OCI-LY7 (cell line): ENCODE data around the gene RNPEPL1.

Experiments
- EZH2phosphoT487 ChIP-seq: fragments of 200-600 bp; sonication (generic); IDR thresholded peaks from 2 replicates; pipeline ENCODE4 v1.6.1; 2018; ENCODE audit warnings: low read depth, borderline replicate concordance, mild to moderate bottlenecking, mixed run types, antibody characterized with exemption, low read length, moderate library complexity, mixed read lengths
- TF ChIP-seq, protein P1 (sequence below): fragments of 200-600 bp; sonication (generic); conservative IDR thresholded peaks from 2 replicates; pipeline ENCODE4 v1.5.1; 2014; ENCODE audit warnings: mild to moderate bottlenecking, antibody characterized with exemption, low read length, moderate library complexity, mixed read lengths

DNA sequence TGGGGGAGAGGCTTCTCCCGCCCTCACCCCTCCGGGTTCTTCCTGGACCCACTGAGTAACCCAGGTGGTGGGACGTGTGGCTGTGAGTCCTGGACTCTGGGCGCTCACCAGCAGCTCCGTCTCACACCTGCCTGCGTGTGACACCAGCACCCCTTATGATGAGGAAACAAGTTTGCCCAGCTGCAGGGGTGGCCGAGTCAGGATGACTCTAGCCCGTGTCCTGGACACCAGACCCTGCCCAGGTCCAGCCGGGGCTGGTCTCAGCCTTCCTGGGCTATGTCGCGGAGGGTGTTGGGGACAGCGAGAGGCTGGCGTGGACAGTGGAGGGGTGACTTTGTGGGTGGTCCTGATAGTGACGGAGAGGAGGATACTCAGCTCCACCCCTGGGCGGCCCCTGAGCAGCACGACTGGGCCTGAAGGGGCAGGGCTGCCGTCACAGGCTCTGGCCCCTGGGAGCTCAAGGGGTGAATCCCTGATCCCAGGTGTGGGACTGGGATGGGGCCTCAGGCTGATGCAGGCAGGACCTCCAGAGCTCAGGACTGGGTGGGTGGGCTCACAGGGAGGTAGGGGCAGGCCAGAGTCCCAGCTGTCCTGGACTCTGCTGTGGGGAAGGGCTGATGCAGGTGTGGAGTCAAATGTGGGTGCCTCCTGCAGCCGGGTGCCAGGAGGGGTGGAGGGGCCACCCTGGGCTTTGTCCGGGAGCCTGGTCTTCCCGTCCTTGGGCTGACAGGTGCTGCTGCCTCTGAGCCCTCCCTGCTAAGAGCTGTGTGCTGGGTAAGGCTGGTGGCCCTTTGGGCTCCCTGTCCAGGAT, 60.7 kb downstream of the RNPEPL1 start:
- TF ChIP-seq EZH2phosphoT487, result no peak
- TF ChIP-seq, protein P1, sequence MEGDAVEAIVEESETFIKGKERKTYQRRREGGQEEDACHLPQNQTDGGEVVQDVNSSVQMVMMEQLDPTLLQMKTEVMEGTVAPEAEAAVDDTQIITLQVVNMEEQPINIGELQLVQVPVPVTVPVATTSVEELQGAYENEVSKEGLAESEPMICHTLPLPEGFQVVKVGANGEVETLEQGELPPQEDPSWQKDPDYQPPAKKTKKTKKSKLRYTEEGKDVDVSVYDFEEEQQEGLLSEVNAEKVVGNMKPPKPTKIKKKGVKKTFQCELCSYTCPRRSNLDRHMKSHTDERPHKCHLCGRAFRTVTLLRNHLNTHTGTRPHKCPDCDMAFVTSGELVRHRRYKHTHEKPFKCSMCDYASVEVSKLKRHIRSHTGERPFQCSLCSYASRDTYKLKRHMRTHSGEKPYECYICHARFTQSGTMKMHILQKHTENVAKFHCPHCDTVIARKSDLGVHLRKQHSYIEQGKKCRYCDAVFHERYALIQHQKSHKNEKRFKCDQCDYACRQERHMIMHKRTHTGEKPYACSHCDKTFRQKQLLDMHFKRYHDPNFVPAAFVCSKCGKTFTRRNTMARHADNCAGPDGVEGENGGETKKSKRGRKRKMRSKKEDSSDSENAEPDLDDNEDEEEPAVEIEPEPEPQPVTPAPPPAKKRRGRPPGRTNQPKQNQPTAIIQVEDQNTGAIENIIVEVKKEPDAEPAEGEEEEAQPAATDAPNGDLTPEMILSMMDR, result no peak
